ENCODE data around the gene RNF19B.

The RNF19B gene

DNA sequence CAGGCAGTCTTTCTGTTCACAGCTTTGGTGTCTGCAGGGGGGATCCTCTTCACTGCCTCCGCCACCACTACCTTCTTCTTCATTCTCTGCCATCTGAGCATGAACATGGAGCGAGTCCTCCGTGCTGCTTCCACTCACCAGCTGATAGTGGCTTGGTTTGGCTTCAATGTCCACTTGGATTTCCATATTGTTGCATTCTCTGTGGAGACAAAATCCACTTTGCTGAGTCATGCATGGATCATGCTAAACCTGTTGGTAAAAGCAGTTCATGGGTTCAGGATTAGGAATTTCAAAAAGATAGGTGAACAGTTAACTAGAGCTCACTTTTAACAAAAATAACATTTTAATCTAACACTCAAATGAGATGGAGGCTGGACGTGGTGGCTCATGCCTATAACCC, 27.5 kb downstream of the RNF19B start:
- no peaks in the 10 kb centered on the region for H3K27me3 ChIP-seq (ENCODE audit: insufficient read depth, poor library complexity, severe bottlenecking)
- no peak overlapping the region for H3K27ac ChIP-seq (replicated peaks)
- no peak for DNase-seq (ENCODE audit: low read depth in 1 of 2, low spot score in 1 of 2)
- H3K4me3 ChIP-seq (replicated peaks; ENCODE audit: insufficient read depth, low read length), result no peak overlapping the region
- TF ChIP-seq SPI1 (IDR thresholded peaks at IDR 0.05; ENCODE audit: borderline replicate concordance, low read depth) (no peak), POLR2AphosphoS5 (IDR thresholded peaks at IDR 0.05; ENCODE audit: low read depth) (no peak), GABPA (IDR thresholded peaks at IDR 0.05; ENCODE audit: low read depth) (no peak)
- TF ChIP-seq, protein P1, sequence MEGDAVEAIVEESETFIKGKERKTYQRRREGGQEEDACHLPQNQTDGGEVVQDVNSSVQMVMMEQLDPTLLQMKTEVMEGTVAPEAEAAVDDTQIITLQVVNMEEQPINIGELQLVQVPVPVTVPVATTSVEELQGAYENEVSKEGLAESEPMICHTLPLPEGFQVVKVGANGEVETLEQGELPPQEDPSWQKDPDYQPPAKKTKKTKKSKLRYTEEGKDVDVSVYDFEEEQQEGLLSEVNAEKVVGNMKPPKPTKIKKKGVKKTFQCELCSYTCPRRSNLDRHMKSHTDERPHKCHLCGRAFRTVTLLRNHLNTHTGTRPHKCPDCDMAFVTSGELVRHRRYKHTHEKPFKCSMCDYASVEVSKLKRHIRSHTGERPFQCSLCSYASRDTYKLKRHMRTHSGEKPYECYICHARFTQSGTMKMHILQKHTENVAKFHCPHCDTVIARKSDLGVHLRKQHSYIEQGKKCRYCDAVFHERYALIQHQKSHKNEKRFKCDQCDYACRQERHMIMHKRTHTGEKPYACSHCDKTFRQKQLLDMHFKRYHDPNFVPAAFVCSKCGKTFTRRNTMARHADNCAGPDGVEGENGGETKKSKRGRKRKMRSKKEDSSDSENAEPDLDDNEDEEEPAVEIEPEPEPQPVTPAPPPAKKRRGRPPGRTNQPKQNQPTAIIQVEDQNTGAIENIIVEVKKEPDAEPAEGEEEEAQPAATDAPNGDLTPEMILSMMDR (IDR thresholded peaks at IDR 0.05; ENCODE audit: insufficient read depth, low read length), result no peak
- TF ChIP-seq, protein P2, sequence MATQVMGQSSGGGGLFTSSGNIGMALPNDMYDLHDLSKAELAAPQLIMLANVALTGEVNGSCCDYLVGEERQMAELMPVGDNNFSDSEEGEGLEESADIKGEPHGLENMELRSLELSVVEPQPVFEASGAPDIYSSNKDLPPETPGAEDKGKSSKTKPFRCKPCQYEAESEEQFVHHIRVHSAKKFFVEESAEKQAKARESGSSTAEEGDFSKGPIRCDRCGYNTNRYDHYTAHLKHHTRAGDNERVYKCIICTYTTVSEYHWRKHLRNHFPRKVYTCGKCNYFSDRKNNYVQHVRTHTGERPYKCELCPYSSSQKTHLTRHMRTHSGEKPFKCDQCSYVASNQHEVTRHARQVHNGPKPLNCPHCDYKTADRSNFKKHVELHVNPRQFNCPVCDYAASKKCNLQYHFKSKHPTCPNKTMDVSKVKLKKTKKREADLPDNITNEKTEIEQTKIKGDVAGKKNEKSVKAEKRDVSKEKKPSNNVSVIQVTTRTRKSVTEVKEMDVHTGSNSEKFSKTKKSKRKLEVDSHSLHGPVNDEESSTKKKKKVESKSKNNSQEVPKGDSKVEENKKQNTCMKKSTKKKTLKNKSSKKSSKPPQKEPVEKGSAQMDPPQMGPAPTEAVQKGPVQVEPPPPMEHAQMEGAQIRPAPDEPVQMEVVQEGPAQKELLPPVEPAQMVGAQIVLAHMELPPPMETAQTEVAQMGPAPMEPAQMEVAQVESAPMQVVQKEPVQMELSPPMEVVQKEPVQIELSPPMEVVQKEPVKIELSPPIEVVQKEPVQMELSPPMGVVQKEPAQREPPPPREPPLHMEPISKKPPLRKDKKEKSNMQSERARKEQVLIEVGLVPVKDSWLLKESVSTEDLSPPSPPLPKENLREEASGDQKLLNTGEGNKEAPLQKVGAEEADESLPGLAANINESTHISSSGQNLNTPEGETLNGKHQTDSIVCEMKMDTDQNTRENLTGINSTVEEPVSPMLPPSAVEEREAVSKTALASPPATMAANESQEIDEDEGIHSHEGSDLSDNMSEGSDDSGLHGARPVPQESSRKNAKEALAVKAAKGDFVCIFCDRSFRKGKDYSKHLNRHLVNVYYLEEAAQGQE (IDR thresholded peaks at IDR 0.05; ENCODE audit: insufficient replicate concordance, low read depth), result no peak

DNA sequence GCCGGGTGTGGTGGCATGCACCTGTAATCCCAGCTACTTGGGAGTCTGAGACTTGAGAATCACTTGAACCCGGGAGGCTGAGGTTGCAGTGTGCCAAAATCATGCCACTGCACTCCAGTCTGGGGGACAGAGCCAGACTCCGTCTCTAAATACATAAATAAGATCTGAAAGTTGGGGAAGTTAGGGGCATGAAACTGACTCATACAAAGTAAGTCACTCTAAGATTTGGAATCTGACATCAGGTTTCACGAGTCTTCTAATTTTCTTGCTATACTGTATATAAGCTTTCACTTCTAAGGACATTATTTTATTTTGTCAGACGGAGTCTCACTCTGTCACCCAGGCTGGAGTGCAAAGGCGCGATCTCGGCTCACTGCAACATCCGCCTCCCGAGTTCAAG, 30.1 kb downstream of the RNF19B start:
- no peak for TF ChIP-seq GABPA (IDR thresholded peaks at IDR 0.05; ENCODE audit: low read depth)
- TF ChIP-seq SPI1 (IDR thresholded peaks at IDR 0.05; ENCODE audit: borderline replicate concordance, low read depth), result no peak
- TF ChIP-seq, protein P2 (IDR thresholded peaks at IDR 0.05; ENCODE audit: insufficient replicate concordance, low read depth), result no peak
- TF ChIP-seq POLR2AphosphoS5 (IDR thresholded peaks at IDR 0.05; ENCODE audit: low read depth), result no peak
- TF ChIP-seq, protein P1 (IDR thresholded peaks at IDR 0.05; ENCODE audit: insufficient read depth, low read length), result no peak
- Histone ChIP-seq H3K27ac (replicated peaks) (no peak overlapping the region), H3K27me3 (ENCODE audit: insufficient read depth, poor library complexity, severe bottlenecking) (no peaks in the 10 kb centered on the region), H3K4me3 (replicated peaks; ENCODE audit: insufficient read depth, low read length) (no peak overlapping the region)
- DNase-seq (ENCODE audit: low read depth in 1 of 2, low spot score in 1 of 2), result no peak

DNA sequence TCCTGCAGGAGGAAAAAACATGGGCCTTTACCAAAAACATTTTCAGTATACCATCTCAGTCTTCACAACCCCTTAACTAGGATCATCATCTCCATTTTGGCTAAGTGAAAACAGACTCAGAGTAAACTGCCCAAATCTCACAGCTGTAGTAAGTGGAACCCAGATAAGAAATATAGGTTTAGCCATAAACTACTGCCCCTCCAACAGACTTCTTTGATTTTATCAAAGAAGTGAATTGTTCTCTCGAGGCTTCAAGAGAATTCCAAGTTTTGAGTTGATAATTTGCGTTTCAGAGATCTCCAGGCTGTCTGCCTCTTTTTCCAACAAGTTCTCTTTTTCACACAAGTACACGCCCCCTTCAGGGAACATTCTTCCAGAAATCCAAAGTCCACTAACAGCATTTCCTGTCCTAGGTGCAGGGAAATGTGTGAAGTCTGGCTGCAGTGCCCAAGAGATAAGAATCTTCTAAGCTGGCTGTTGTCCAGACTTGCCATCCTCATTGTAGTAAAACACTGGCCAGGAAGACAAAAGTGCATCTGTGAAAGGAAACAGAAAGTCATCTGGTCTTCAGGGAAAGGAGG, 30.8 kb downstream of the RNF19B start:
- TF ChIP-seq, protein P2 (IDR thresholded peaks at IDR 0.05; ENCODE audit: insufficient replicate concordance, low read depth), result no peak
- TF ChIP-seq GABPA (IDR thresholded peaks at IDR 0.05; ENCODE audit: low read depth) (no peak), POLR2AphosphoS5 (IDR thresholded peaks at IDR 0.05; ENCODE audit: low read depth) (no peak), SPI1 (IDR thresholded peaks at IDR 0.05; ENCODE audit: borderline replicate concordance, low read depth) (no peak)
- TF ChIP-seq, protein P1 (IDR thresholded peaks at IDR 0.05; ENCODE audit: insufficient read depth, low read length), result no peak
- Histone ChIP-seq H3K4me3 (replicated peaks; ENCODE audit: insufficient read depth, low read length) (no peak overlapping the region), H3K27ac (replicated peaks) (no peak overlapping the region), H3K27me3 (ENCODE audit: insufficient read depth, poor library complexity, severe bottlenecking) (no peaks in the 10 kb centered on the region)
- DNase-seq (ENCODE audit: low read depth in 1 of 2, low spot score in 1 of 2), result no peak

Data from HL-60 (cell line).